Common myeloid progenitor, CD34-positive (primary cell): ENCODE results near the gene VPS50.

ENCODE experiments used
- CTCF ChIA-PET: fragments of 350-600 bp; sonication (Branson Sonifier 250); formaldehyde crosslinking; loops from one replicate; lab custom pipeline; 2021; ENCODE audit warnings: antibody characterized with exemption; lab: Charles Lee
- POLR2A ChIA-PET: fragments of 350-600 bp; sonication (Branson Sonifier 250); formaldehyde crosslinking; loops from one replicate; lab custom pipeline; 2021; ENCODE audit warnings: antibody characterized with exemption; lab: Charles Lee
- DNase-seq, 3 donors: peaks; one replicate each; pipeline versions ENCODE4 v3.0.0 to v3.0.0-alpha.2; 2013
- H3K27ac ChIP-seq, 2 experiments: 1 replicate in 1 of 2; 2 replicates in 1 of 2; pipeline ENCODE4 v1.7.0; 2013; ENCODE audit warnings: inconsistent platforms in 2 of 2, low read length in 2 of 2, mild to moderate bottlenecking in 2 of 2, low read depth in 1 of 2, moderate library complexity in 1 of 2; ENCODE audit not compliant: severe bottlenecking in 2 of 2, insufficient read depth in 1 of 2, poor library complexity in 1 of 2
- H3K27me3 ChIP-seq, 5 experiments: replicated peaks in 2 of 5; 1 replicate in 3 of 5; 2 replicates in 2 of 5; pipeline versions ENCODE4 v1.6.1 to v1.7.0; 2013; ENCODE audit warnings: low read length in 4 of 5, mild to moderate bottlenecking in 2 of 5, moderate library complexity in 2 of 5, inconsistent platforms in 1 of 5; ENCODE audit not compliant: insufficient read depth in 5 of 5, control insufficient read depth in 4 of 5
- H3K36me3 ChIP-seq, 4 experiments: 1 replicate in 2 of 4; 2 replicates in 2 of 4; pipeline versions ENCODE4 v1.6.1 to v1.7.0; 2013; ENCODE audit warnings: low read length in 3 of 4, control low read depth in 1 of 4, mild to moderate bottlenecking in 1 of 4; ENCODE audit not compliant: control insufficient read depth in 4 of 4, insufficient read depth in 4 of 4
- H3K4me1 ChIP-seq, 4 experiments: 1 replicate in 3 of 4; 2 replicates in 1 of 4; pipeline versions ENCODE4 v1.6.1 to v1.7.1; 2013; ENCODE audit warnings: low read length in 3 of 4, mild to moderate bottlenecking in 3 of 4, control low read depth in 1 of 4, inconsistent platforms in 1 of 4, moderate library complexity in 1 of 4; ENCODE audit not compliant: control insufficient read depth in 4 of 4, insufficient read depth in 4 of 4; ENCODE audit errors: control extremely low read depth in 1 of 4
- H3K4me3 ChIP-seq, 7 experiments: 1 replicate in 4 of 7; 2 replicates in 3 of 7; pipeline versions ENCODE4 v1.5.1 to v1.7.0; 2013; ENCODE audit warnings: mild to moderate bottlenecking in 7 of 7, low read length in 6 of 7, moderate library complexity in 6 of 7, inconsistent platforms in 2 of 7, low read depth in 2 of 7, control low read depth in 1 of 7; ENCODE audit not compliant: insufficient read depth in 4 of 7, control insufficient read depth in 1 of 7; ENCODE audit errors: extremely low read depth in 1 of 7
- H3K9me3 ChIP-seq, 5 experiments: 1 replicate in 4 of 5; 2 replicates in 1 of 5; pipeline versions ENCODE4 v1.6.1 to v1.7.1; 2013; ENCODE audit warnings: low read length in 4 of 5, mild to moderate bottlenecking in 2 of 5, inconsistent platforms in 1 of 5, low read depth in 1 of 5, moderate library complexity in 1 of 5; ENCODE audit not compliant: control insufficient read depth in 4 of 5, insufficient read depth in 2 of 5; ENCODE audit errors: control extremely low read depth in 1 of 5
- WGBS: methylation state at CpG from one replicate; pipeline ENCODE4 v1.1.5; 2013; ENCODE audit not compliant: insufficient coverage; 5-methylcytosine and 5-hydroxymethylcytosine counted together

VPS50 gene

DNA sequence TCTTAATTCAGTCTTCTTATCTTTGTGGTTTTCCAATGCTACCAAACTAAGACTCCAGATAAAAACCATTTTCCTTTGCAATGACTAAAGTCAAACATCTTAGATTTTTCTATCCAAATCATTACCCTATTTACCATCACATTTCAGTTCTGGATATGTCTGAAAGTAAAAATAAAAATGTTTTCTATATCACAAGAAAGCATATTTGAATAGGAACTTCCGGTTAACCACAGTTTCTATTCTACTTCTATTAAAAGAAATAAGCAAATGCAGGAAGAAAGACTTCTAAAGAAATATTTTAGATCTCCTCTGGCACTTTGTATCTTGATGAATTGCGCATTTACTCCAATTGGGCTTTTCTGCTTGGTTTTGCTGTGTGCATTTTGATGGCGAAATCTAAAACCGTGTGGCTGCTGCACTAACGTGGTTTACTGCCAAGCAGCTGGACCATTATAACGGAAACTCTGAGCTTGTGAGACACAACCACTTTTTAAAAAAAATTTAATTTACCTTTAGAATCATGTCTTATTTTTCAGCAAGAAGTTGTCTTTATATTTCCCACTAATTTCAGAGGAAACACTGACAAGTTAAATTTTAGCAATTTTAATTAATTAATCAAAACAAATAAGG is 146.1 kb downstream of the VPS50 start:
- no peaks in the 10 kb centered on the region for H3K36me3 ChIP-seq
- no peak overlapping the region for H3K27ac ChIP-seq
- DNase-seq, result no peak
- H3K27me3 ChIP-seq, result peaks cover 0 to 2% (median 0%) of the 10 kb centered on the region in 5 experiments
- H3K9me3 ChIP-seq, result peaks cover 0 to 1% (median 0%) of the 10 kb centered on the region in 5 experiments
- POLR2A ChIA-PET, result no interaction called here
- H3K4me3 ChIP-seq, result no peak overlapping the region
- no peaks in the 10 kb centered on the region for H3K4me1 ChIP-seq
- 88% methylated on average over 5 of the region's 6 CpGs for WGBS
- CTCF ChIA-PET, result no interaction called here

DNA sequence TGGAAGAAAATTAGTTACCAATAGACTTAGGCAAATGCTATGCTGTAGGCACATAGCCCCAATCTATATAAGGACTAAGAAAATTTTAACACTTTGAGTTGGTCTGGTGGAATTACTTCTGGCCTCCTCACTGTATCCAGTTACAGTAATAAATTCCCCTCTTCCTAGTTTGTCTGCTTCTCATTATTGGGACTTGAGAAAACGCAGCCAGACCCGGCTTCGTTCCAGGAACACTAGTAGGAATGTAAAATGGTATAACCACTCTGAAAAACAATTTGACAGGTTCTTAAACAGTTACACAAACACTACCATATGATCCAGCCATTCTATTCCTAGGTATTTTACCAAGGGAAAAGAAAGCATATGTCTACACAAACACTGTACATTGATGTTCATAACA is 150.2 kb downstream of the VPS50 start:
- peaks cover 0 to 1% (median 0%) of the 10 kb centered on the region in 5 experiments for H3K9me3 ChIP-seq
- no CpG with 5 or more reads among the region's 3 CpGs for WGBS
- POLR2A ChIA-PET, result no interaction called here

DNA sequence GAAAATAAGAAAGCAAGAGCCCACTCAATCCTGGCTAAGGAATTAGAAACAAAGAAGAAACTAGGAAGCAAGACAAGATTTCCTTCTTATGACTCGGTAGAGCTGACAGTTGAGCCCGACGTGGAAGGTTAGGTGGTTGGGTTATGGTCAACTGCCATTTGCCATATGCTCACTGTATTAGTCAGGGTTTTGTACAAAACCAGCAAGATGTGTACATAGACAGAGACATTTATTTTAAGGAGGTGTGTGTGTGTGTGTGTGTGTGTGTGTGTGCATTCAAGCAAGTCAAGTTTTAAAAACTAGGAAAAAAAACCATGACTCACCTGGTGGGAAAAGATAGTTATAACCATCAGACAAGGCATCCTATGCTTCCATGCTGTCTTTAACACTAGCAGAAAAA is 158.5 kb downstream of the VPS50 start:
- DNase-seq, result no peak
- no peak overlapping the region for H3K4me3 ChIP-seq
- H3K27ac ChIP-seq, result no peak overlapping the region
- no peaks in the 10 kb centered on the region for H3K9me3 ChIP-seq
- ChIA-PET CTCF (no interaction called here), POLR2A (no interaction called here)
- no peaks in the 10 kb centered on the region for H3K4me1 ChIP-seq
- no peaks in the 10 kb centered on the region for H3K36me3 ChIP-seq
- WGBS, result 100% methylated on average over 1 of the region's 3 CpGs
- H3K27me3 ChIP-seq, result peaks cover 0 to 2% (median 0%) of the 10 kb centered on the region in 5 experiments

More for the DNA sequence above, 150.2 kb downstream of the VPS50 start:
- no peak for DNase-seq
- Histone ChIP-seq H3K36me3 (no peaks in the 10 kb centered on the region), H3K4me1 (no peaks in the 10 kb centered on the region), H3K27me3 (no peaks in the 10 kb centered on the region), H3K27ac (no peak overlapping the region), H3K4me3 (no peak overlapping the region)
- CTCF ChIA-PET, result no interaction called here

DNA sequence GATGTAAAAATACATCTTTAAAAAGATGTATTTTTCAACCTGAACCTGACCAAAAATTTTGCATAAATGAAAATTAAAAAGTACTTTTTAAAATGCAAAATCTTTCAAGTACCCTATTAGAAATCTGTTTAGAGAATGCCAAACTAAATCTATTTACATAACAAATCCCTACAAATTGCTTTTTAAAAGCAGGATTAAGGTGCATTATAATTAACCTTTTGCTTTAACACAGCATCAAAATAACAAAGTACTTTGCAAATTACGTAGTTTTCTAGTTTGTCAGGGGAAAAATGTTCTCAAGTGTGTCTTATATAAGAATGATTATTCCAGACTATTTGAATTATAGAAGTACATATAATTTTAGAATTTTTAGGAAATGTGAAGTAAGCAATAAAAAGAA is 160.8 kb downstream of the VPS50 start:
- WGBS, result no CpG with 5 or more reads among the region's 1 CpG

DNA sequence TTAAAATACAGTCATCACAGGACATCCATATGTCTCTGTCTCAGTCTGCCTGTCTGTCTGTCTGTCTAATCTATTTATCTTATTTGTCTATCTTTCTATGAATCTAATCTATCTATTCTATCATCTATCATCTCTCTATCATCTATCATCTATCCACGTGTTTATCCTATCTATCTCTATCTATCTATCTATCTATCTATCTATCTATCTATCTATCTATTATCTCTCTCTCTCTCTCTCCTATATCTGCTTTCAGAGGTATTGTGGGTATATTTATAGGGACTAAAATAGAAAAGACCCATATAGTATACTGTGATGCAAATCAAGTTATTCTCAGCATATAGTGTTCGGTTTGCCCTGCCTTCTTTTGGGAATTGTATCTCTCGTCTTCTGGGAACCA is 167.5 kb downstream of the VPS50 start:
- H3K4me3 ChIP-seq, result no peak overlapping the region
- 83% methylated on average over 3 of the region's 3 CpGs for WGBS
- H3K36me3 ChIP-seq, result no peaks in the 10 kb centered on the region
- ChIA-PET CTCF (no interaction called here), POLR2A (no interaction called here)
- no peak overlapping the region for H3K27ac ChIP-seq
- DNase-seq, result no peak
- H3K27me3 ChIP-seq, result no peaks in the 10 kb centered on the region
- no peaks in the 10 kb centered on the region for H3K4me1 ChIP-seq
- H3K9me3 ChIP-seq, result no peaks in the 10 kb centered on the region

More for the DNA sequence above, 160.8 kb downstream of the VPS50 start:
- H3K9me3 ChIP-seq, result no peaks in the 10 kb centered on the region
- H3K36me3 ChIP-seq, result no peaks in the 10 kb centered on the region
- H3K27me3 ChIP-seq, result peaks cover 0 to 2% (median 0%) of the 10 kb centered on the region in 5 experiments
- DNase-seq, result no peak
- POLR2A ChIA-PET, result no interaction called here
- H3K27ac ChIP-seq, result no peak overlapping the region
- no peak overlapping the region for H3K4me3 ChIP-seq
- no peaks in the 10 kb centered on the region for H3K4me1 ChIP-seq
- CTCF ChIA-PET, result no interaction called here

DNA sequence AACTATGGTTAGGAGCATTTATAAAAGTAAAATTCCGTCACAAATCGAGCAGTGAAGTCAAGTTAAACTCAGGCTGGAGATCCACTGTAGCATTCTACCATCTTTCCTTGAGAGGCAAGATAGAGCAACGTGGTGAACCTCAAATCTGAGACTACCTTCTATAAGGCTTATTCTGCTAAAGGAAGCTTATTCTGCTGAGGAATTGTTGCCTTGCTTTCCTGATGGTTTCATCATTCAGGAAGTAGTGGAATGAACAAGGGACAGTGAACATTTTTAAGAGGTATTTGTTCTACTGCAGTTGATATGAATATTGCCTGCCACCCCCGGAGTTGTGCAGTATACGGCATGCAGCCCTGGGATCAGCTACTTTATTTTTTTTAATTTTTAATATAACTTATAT is 170.8 kb downstream of the VPS50 start:
- H3K4me1 ChIP-seq, result no peaks in the 10 kb centered on the region
- POLR2A ChIA-PET, result no interaction called here
- H3K9me3 ChIP-seq, result peaks cover 0 to 8% (median 5%) of the 10 kb centered on the region in 5 experiments
- 90% methylated on average over 3 of the region's 5 CpGs for WGBS
- no peak overlapping the region for H3K27ac ChIP-seq
- H3K4me3 ChIP-seq, result no peak overlapping the region
- no peaks in the 10 kb centered on the region for H3K36me3 ChIP-seq
- CTCF ChIA-PET, result no interaction called here
- H3K27me3 ChIP-seq, result no peaks in the 10 kb centered on the region
- no peak for DNase-seq

DNA sequence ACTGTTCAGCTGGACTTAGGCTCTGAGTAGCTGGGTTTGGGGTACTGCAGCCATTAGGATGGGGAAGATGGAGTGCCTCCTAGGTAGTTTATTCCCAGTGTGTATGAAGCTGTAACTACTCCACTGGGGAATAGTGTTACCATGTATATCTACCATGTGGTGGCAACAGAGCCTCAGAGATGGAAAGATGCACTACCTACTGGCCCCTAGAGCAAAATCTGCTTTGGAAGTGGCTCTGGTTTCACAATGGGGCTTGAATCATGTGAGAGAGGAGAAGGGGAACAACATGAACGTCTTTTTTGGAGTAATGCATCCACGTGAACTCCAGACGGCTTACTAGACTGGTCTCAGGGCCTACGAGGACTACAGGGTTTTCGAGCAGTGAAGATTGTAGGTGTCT is 175.1 kb downstream of the VPS50 start:
- H3K27me3 ChIP-seq, result peaks cover 0 to 2% (median 0%) of the 10 kb centered on the region in 5 experiments
- no peak for DNase-seq
- ChIA-PET POLR2A (no interaction called here), CTCF (no interaction called here)
- no peaks in the 10 kb centered on the region for H3K4me1 ChIP-seq
- 94% methylated on average over 5 of the region's 5 CpGs for WGBS
- peaks cover 0 to 8% (median 5%) of the 10 kb centered on the region in 5 experiments for H3K9me3 ChIP-seq
- no peaks in the 10 kb centered on the region for H3K36me3 ChIP-seq
- H3K4me3 ChIP-seq, result no peak overlapping the region
- H3K27ac ChIP-seq, result no peak overlapping the region
